Measurements from ENCODE around the gene SERTAD1.

DNA sequence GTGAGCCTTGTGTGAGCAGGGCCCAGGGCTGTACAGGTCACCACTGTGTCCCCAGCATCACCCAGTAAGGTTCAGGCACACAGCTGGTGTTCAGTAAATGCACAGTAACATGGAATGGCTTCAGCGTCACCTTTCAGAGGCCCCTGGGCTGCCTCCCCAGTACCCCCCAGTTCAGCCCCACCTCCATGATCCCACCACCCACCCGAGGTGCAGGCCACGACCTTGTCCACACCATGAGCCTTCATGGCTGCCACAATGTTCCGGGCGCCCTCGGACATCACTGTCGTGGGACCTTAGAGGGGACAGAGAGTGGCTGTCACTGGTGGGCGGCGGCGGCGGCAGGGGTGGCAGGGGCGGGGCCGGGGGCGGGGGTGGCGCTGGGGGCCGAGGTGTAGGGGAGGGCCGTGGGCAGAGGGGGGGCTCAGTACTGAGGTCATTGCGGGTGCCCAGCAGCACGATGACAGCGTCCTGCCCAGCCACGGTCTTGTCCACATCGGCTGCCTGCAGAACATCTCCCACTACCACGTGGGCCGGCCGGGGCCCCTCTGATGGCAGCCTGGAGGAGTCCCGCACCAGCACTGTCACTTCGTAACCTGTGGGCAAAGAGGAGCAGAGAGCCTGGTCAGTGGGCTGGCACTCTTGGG lies 32.3 kb upstream of the SERTAD1 start:
- TF ChIP-seq EZH2 (IDR thresholded peaks at IDR 0.05; ENCODE audit: borderline replicate concordance, insufficient read depth, low read depth, low read length, poor library complexity, severe bottlenecking) = no peak
- TF ChIP-seq, protein P1, sequence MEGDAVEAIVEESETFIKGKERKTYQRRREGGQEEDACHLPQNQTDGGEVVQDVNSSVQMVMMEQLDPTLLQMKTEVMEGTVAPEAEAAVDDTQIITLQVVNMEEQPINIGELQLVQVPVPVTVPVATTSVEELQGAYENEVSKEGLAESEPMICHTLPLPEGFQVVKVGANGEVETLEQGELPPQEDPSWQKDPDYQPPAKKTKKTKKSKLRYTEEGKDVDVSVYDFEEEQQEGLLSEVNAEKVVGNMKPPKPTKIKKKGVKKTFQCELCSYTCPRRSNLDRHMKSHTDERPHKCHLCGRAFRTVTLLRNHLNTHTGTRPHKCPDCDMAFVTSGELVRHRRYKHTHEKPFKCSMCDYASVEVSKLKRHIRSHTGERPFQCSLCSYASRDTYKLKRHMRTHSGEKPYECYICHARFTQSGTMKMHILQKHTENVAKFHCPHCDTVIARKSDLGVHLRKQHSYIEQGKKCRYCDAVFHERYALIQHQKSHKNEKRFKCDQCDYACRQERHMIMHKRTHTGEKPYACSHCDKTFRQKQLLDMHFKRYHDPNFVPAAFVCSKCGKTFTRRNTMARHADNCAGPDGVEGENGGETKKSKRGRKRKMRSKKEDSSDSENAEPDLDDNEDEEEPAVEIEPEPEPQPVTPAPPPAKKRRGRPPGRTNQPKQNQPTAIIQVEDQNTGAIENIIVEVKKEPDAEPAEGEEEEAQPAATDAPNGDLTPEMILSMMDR (IDR thresholded peaks at IDR 0.05) = no peak
